ENCODE results near the gene GPRC5C.

GRCh38 chr17:74394275-74394950 is 37.5 kb upstream of the GPRC5C start:
- TF ChIP-seq CTCF (IDR thresholded peaks at IDR 0.05; ENCODE audit: insufficient read depth, low read length) (no peak), GABPA (IDR thresholded peaks at IDR 0.05; ENCODE audit: low read depth) (no peak)
